Measurements from ENCODE around the gene PSMG3.

Gene PSMG3

GRCh38 chr7:1552200-1552599 lies 17.6 kb downstream of the PSMG3 start:
- no peaks in the 10 kb centered on the region for H3K36me3 ChIP-seq (ENCODE audit: control insufficient read depth in 2 of 2, insufficient read depth in 1 of 2, low read length in 2 of 2)
- H3K4me3 ChIP-seq (ENCODE audit: low read depth, low read length), result no peak overlapping the region
- H3K9me3 ChIP-seq (ENCODE audit: control insufficient read depth, insufficient read depth, low read depth, low read length), result no peaks in the 10 kb centered on the region
- H3K27ac ChIP-seq (ENCODE audit: extremely low read depth, low read depth, low read length), result no peak overlapping the region
- POLR2A ChIA-PET, result no interaction called here
- TF ChIP-seq ZNF2 (tag by site-specific recombination; IDR thresholded peaks at IDR 0.05), result no peak
- no peak for TF ChIP-seq ZNF530 (tag by site-specific recombination; IDR thresholded peaks at IDR 0.05; ENCODE audit: low read depth)
- no peak for TF ChIP-seq KLF10 (tag by site-specific recombination; IDR thresholded peaks at IDR 0.05)
- TF ChIP-seq ZNF529 (tag by site-specific recombination; IDR thresholded peaks at IDR 0.05; ENCODE audit: insufficient replicate concordance), result no peak
- no peak for TF ChIP-seq SCRT2 (tag by site-specific recombination; IDR thresholded peaks at IDR 0.05)
- no peak for TF ChIP-seq ZNF112 (tag by site-specific recombination; IDR thresholded peaks at IDR 0.05)
- peaks cover 3% of the 10 kb centered on the region; the same call in 1 of the 2 replicates for H3K4me1 ChIP-seq (ENCODE audit: control insufficient read depth, insufficient read depth, low read length)
- CTCF ChIA-PET, result interaction anchor here (0.6 kb wide), 2 partner anchors 47 to 594 kb away, joined by 3 read pairs; no protein-coding TSS in a partner anchor

GRCh38 chr7:1550846-1551155 lies 19.0 kb downstream of the PSMG3 start:
- Histone ChIP-seq H3K4me1 (ENCODE audit: control insufficient read depth, insufficient read depth, low read length) (peaks cover 2% of the 10 kb centered on the region; the same call in 1 of the 2 replicates), H3K9me3 (ENCODE audit: control insufficient read depth, insufficient read depth, low read depth, low read length) (no peaks in the 10 kb centered on the region), H3K27ac (ENCODE audit: extremely low read depth, low read depth, low read length) (no peak overlapping the region), H3K36me3 (ENCODE audit: control insufficient read depth in 2 of 2, insufficient read depth in 1 of 2, low read length in 2 of 2) (no peaks in the 10 kb centered on the region), H3K4me3 (ENCODE audit: low read depth, low read length) (no peak overlapping the region)
- CTCF ChIA-PET, result no interaction called here
- no peak for TF ChIP-seq ZNF623 (tag by site-specific recombination; IDR thresholded peaks at IDR 0.05)
- TF ChIP-seq ZFP69B (tag by site-specific recombination; IDR thresholded peaks at IDR 0.05), result no peak
- TF ChIP-seq ZNF664 (tag by site-specific recombination; IDR thresholded peaks at IDR 0.05), result no peak
- no peak for TF ChIP-seq ZNF621 (tag by site-specific recombination; IDR thresholded peaks at IDR 0.05)
- no peak for TF ChIP-seq ZNF354C (tag by site-specific recombination; IDR thresholded peaks at IDR 0.05; ENCODE audit: borderline replicate concordance, low read depth)
- no peak for TF ChIP-seq PATZ1 (tag by site-specific recombination; IDR thresholded peaks at IDR 0.05)
- no peak for TF ChIP-seq MYNN (tag by site-specific recombination; IDR thresholded peaks at IDR 0.05; ENCODE audit: borderline replicate concordance)
- no peak for TF ChIP-seq PRDM6 (tag by site-specific recombination; IDR thresholded peaks at IDR 0.05)
- TF ChIP-seq ZNF843 (tag by site-specific recombination; IDR thresholded peaks at IDR 0.05), result no peak
- no peak for TF ChIP-seq RBAK (tag by site-specific recombination; IDR thresholded peaks at IDR 0.05)
- no peak for TF ChIP-seq ZNF433 (tag by site-specific recombination; IDR thresholded peaks at IDR 0.05; ENCODE audit: low read depth)
- no peak for TF ChIP-seq ELK4 (IDR thresholded peaks at IDR 0.05; ENCODE audit: borderline replicate concordance, low read depth, low read length)
- TF ChIP-seq ZNF146 (tag by site-specific recombination; IDR thresholded peaks at IDR 0.05), result no peak
- TF ChIP-seq ZNF19 (tag by site-specific recombination; IDR thresholded peaks at IDR 0.05; ENCODE audit: low read depth), result no peak
- TF ChIP-seq ZNF48 (tag by site-specific recombination; IDR thresholded peaks at IDR 0.05), result no peak
- TF ChIP-seq ZNF560 (tag by site-specific recombination; IDR thresholded peaks at IDR 0.05; ENCODE audit: borderline replicate concordance), result no peak
- TF ChIP-seq ZNF639 (tag by site-specific recombination; IDR thresholded peaks at IDR 0.05), result no peak
- POLR2A ChIA-PET, result no interaction called here

All from HEK293 (cell line).